ENCODE results near the gene MDGA2.

MDGA2 gene

GRCh38 chr14:46819117-46819516, 856.3 kb downstream of the MDGA2 start:
- Histone ChIP-seq H3K36me3 (ENCODE audit: insufficient read depth, low read length) (no peaks in the 10 kb centered on the region), H3K4me1 (ENCODE audit: insufficient read depth, low read length) (no peaks in the 10 kb centered on the region)
- ATAC-seq (ENCODE audit: insufficient read depth, low read depth) = no peak

DNA sequence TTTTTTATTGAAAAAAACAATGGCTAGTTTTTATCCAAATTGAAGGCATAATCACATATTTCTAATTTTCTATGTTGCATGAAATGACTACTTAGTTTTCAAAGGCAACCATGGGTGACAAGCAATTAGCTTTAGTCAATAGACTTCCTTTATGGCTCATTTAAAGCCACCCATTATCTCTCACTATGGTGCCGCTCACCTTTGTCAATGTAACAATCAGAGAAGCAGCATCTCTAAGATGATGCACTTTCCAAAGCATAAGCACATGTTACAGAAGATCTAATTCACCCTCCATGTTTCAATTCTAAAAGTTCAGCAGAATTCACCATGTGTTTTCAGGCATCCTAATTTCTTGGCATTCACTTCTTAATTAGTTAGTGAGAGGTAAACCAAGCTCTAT, 857.3 kb downstream of the MDGA2 start:
- no peak for TF ChIP-seq EZH2 (IDR thresholded peaks at IDR 0.05; ENCODE audit: borderline replicate concordance, low read depth, low read length, severe bottlenecking)
- no peak for TF ChIP-seq CTCF (IDR thresholded peaks at IDR 0.05; ENCODE audit: borderline replicate concordance, extremely low read depth, low read length, poor library complexity, severe bottlenecking)
- no peaks in the 10 kb centered on the region for H4K20me1 ChIP-seq (ENCODE audit: insufficient read depth, low read length)
- no peak for ATAC-seq (ENCODE audit: insufficient read depth, low read depth)
- no peak overlapping the region for H3K4me3 ChIP-seq (ENCODE audit: low read depth in 1 of 2, low read length in 2 of 2)
- no peak overlapping the region for H3K9ac ChIP-seq (ENCODE audit: low read depth, low read length)
- H3K27me3 ChIP-seq (ENCODE audit: insufficient read depth, low read length, poor library complexity) = no peaks in the 10 kb centered on the region
- no peaks in the 10 kb centered on the region for H3K9me3 ChIP-seq (ENCODE audit: insufficient read depth, low read length, severe bottlenecking)
- DNase-seq = no peak
- no peak overlapping the region for H3K27ac ChIP-seq (ENCODE audit: low read length)
- no peaks in the 10 kb centered on the region for H3K36me3 ChIP-seq (ENCODE audit: insufficient read depth, low read length)
- no peak overlapping the region for H3K4me2 ChIP-seq (ENCODE audit: insufficient read depth, low read length)
- no peak overlapping the region for H2AFZ ChIP-seq (ENCODE audit: low read depth, low read length)
- no peaks in the 10 kb centered on the region for H3K4me1 ChIP-seq (ENCODE audit: insufficient read depth, low read length)
- no peaks in the 10 kb centered on the region for H3K79me2 ChIP-seq (ENCODE audit: insufficient read depth, low read length)

More at GRCh38 chr14:46819117-46819516, 856.3 kb downstream of the MDGA2 start:
- no peak for DNase-seq
- H3K4me3 ChIP-seq (ENCODE audit: low read depth in 1 of 2, low read length in 2 of 2) = no peak overlapping the region
- H3K9ac ChIP-seq (ENCODE audit: low read depth, low read length) = no peak overlapping the region
- no peak overlapping the region for H3K27ac ChIP-seq (ENCODE audit: low read length)
- H3K79me2 ChIP-seq (ENCODE audit: insufficient read depth, low read length) = no peaks in the 10 kb centered on the region
- no peaks in the 10 kb centered on the region for H3K9me3 ChIP-seq (ENCODE audit: insufficient read depth, low read length, severe bottlenecking)
- H3K4me2 ChIP-seq (ENCODE audit: insufficient read depth, low read length) = no peak overlapping the region
- TF ChIP-seq EZH2 (IDR thresholded peaks at IDR 0.05; ENCODE audit: borderline replicate concordance, low read depth, low read length, severe bottlenecking) = no peak
- no peak for TF ChIP-seq CTCF (IDR thresholded peaks at IDR 0.05; ENCODE audit: borderline replicate concordance, extremely low read depth, low read length, poor library complexity, severe bottlenecking)
- no peak overlapping the region for H2AFZ ChIP-seq (ENCODE audit: low read depth, low read length)
- H3K27me3 ChIP-seq (ENCODE audit: insufficient read depth, low read length, poor library complexity) = no peaks in the 10 kb centered on the region
- no peaks in the 10 kb centered on the region for H4K20me1 ChIP-seq (ENCODE audit: insufficient read depth, low read length)

GRCh38 chr14:46793144-46793543, 882.3 kb downstream of the MDGA2 start:
- H3K79me2 ChIP-seq (ENCODE audit: insufficient read depth, low read length) = no peaks in the 10 kb centered on the region
- H2AFZ ChIP-seq (ENCODE audit: low read depth, low read length) = no peak overlapping the region

More at GRCh38 chr14:46793144-46793543, 882.3 kb downstream of the MDGA2 start:
- Histone ChIP-seq H4K20me1 (ENCODE audit: insufficient read depth, low read length) (no peaks in the 10 kb centered on the region), H3K36me3 (ENCODE audit: insufficient read depth, low read length) (no peaks in the 10 kb centered on the region), H3K4me3 (ENCODE audit: low read depth in 1 of 2, low read length in 2 of 2) (no peak overlapping the region), H3K4me2 (ENCODE audit: insufficient read depth, low read length) (no peak overlapping the region), H3K27me3 (ENCODE audit: insufficient read depth, low read length, poor library complexity) (no peaks in the 10 kb centered on the region), H3K9me3 (ENCODE audit: insufficient read depth, low read length, severe bottlenecking) (no peaks in the 10 kb centered on the region), H3K4me1 (ENCODE audit: insufficient read depth, low read length) (no peaks in the 10 kb centered on the region), H3K9ac (ENCODE audit: low read depth, low read length) (no peak overlapping the region), H3K27ac (ENCODE audit: low read length) (no peak overlapping the region)
- no peak for TF ChIP-seq EZH2 (IDR thresholded peaks at IDR 0.05; ENCODE audit: borderline replicate concordance, low read depth, low read length, severe bottlenecking)
- no peak for TF ChIP-seq CTCF (IDR thresholded peaks at IDR 0.05; ENCODE audit: borderline replicate concordance, extremely low read depth, low read length, poor library complexity, severe bottlenecking)
- DNase-seq (no peak), ATAC-seq (ENCODE audit: insufficient read depth, low read depth) (no peak)
